HTR-8/SVneo (cell line): ENCODE results near the gene UQCRHL.

Experiments
- DNase-seq: peaks from one replicate; pipeline ENCODE4 v3.0.0; 2011; ENCODE audit warnings: low spot score, mixed read lengths; ENCODE audit not compliant: insufficient read length
- FAIRE-seq: peaks from 2 replicates; lab custom pipeline; 2011; peaks lifted over from hg19 to GRCh38; lab: Jason Lieb, UNC

UQCRHL gene

DNA sequence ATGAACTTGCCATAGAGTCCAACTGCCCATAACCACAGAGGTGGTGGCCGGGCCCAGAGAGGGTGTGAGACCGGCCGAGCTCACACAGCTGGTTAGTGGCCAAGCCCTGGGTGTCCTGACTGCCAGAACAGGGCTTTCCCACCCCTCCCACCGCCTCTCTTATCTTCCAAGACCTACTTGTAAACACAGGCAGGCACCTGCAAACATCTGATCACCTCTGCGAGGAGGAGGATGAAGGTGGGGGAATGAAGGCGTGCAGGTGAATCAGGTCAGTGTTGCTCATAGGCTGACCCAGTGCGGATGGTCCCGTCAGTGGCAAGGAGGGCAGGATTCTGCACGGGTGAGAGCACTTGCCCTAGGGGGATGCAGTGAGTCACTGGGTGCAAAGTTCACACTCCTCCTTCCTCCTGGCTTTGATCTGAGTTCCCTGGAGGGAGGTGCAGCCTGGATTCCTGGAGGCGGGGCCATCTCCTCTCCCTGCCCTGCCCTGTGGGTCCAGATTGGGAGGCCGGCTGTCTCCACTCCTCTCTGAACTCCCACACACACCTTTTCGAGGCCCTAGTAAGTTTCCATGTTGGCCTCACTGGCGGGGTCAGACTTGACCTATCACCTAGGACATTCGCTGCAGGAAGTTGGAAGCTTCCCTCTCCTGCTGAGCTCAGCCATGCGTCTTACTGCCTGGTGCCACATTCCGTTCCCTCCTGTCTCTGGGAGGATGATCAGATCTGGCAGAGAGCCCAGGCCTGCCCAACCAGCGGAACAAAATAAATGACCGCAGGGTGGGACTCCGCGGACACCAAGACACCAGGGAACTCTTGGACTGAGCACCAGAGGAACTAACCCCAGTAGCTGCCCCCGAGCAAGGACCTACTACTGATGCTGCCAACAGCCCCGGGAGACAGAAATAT, 7.3 kb downstream of the UQCRHL start:
- FAIRE-seq = peak; percentile 67

DNA sequence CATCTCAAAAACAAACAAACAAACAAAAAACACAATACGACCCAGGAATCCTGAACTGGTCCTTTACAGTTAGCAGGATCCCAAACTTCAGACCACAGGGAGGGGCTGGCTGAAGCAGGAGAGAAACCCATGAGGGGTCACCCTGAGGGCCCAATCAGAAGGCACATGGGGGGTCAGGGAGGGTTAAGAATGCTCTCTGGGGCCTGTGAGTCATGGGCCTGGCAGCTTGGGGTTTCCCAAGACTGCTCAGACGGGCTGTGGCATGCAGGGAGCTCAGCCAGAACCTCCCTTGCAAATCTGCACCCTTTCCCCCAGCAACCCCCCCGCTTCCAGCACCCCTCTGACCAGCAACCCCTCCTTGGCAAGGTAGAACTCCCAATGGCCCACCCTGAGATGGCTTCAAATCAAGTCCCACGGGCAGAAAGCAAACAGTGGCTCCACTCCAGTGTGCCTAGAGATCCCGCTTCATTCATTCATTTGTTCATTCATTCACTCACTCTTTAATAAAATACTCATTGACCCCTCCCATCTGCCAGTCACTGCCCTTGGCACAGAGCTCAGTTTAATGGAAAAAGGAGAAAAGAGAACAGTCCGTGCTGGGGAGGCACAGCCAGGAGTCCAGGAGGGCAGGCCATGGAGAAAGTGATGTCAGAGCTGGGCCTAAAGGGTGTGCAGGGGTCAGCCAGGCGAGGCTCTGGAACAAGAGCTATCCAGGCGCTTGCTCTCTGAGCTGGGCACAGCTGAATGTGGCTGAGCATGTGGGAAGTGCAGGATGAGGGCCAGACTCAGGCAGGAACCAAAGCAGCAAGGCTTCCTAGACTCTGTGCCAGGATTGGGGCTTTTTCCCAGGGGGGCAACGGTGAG, 8.2 kb downstream of the UQCRHL start:
- FAIRE-seq (no peak), DNase-seq (peak; percentile 89)

More for the DNA sequence above, 7.3 kb downstream of the UQCRHL start:
- peak; percentile 74 for DNase-seq

DNA sequence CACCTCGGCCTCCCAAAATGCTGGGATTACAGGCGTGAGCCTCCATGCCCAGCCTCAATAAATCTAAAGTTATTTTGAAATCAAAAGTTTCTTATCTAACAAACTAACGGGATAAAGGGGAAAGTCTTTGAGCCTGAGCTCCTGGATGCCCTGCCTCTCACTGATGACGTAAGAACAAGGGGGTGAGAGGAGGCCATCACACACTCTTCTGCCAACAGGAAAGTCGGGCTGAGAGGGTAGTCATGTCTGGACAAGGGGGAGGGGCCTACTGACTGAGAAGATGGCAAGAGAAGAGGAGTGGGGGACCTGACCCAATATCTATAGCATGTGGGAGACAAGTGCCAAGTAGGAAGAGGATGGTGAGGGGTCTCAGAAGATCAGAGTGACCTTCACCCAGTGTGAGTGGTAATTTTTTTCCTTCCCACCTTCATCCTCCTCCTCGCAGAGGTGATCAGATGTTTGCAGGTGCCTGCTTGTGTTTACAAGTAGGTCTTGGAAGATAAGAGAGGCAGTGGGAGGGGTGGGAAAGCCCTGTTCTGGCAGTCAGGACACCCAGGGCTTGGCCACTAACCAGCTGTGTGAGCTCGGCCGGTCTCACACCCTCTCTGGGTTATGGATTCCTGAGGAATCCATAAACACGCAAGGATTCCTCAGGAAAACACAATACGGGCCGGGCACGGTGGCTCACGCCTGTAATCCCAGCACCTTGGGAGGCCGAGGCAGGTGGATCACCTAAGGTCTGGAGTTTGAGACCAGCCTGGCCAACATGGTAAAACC, 9.6 kb downstream of the UQCRHL start:
- no peak for DNase-seq
- FAIRE-seq = no peak

DNA sequence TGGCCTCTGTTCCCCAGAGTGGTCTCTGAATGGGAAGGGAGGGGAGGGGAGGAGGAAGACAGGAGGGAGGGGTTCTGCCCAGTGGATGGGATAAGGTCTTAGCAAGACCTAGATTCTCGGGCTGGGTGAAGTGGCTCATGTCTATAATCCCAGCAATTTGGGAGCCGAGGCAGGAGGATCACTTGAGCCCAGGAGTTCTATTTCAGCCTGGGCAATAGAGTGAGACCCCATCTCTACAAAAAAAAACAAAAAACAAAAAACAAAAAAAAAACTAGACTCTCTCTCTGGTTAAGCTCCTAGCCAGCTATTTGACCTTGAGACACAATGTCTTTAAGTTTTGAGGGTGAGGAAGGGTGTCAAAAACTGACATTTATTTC, 11.4 kb downstream of the UQCRHL start:
- DNase-seq (no peak), FAIRE-seq (no peak)

DNA sequence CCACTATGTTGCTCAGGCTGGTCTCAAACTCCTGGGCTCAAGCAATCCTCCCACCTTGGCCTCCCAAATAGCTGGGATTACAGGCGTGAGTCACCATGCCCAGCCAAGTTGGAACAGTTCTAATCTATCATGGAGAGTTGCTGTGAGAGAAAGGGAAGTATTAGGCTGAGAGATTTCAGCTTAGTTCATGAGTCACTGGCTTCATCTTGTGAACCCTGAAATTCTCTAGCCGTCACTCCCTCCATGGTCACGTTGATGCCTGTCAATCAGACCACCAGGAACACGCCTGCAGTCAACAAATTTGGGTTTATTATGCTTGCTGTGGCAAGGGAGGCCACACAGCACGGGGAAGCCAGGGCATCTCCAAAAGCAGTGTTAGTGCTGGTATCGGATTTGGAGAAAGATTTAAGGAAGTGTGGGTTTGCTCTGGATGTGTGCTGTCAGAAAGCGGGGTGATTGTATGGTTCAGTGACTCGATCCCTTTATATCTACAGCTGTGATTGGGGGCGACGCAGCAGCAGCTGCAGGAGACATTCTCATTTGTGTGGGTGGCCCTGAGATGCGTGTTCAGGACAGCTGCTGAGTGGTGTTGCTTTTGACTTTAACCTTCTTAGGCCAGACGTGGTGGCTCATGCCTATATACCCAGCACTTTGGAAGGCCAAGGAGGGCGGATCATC, 18.7 kb downstream of the UQCRHL start:
- FAIRE-seq (peak; percentile 49), DNase-seq (peak; percentile 40)

DNA sequence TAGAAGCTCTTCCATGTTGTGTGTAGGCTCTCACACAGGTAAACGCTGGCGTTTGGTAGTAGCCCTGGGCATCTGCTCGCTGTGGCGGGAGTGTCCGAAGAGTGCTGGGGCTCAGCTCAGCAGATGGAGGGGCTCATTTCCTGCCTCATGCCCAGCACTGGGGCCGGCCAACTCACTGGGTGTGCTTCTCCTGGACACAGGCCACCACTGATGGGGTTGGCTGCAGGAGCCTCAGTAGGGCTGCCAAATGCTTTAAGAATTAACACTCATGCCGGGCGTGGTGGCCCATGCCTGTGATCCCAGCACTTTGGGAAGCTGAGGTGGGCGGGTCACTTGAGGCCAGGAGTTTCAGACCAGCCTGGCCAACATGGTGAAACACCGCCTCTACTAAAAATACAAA, 20.9 kb downstream of the UQCRHL start:
- no peak for DNase-seq
- FAIRE-seq = no peak

DNA sequence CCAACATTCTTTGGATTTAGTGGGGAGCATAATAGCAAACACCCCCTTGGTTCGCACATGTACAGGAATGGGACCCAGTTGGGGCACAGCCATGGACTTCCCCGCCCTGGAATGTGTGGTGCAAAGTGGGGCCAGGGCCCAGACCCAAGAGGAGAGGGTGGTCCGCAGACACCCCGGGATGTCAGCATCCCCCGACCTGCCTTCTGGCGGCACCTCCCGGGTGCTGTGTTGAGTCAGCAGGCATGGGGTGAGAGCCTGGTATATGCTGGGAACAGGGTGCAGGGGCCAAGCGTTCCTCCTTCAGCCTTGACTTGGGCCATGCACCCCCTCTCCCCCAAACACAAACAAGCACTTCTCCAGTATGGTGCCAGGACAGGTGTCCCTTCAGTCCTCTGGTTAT, 21.8 kb downstream of the UQCRHL start:
- FAIRE-seq = no peak
- no peak for DNase-seq

DNA sequence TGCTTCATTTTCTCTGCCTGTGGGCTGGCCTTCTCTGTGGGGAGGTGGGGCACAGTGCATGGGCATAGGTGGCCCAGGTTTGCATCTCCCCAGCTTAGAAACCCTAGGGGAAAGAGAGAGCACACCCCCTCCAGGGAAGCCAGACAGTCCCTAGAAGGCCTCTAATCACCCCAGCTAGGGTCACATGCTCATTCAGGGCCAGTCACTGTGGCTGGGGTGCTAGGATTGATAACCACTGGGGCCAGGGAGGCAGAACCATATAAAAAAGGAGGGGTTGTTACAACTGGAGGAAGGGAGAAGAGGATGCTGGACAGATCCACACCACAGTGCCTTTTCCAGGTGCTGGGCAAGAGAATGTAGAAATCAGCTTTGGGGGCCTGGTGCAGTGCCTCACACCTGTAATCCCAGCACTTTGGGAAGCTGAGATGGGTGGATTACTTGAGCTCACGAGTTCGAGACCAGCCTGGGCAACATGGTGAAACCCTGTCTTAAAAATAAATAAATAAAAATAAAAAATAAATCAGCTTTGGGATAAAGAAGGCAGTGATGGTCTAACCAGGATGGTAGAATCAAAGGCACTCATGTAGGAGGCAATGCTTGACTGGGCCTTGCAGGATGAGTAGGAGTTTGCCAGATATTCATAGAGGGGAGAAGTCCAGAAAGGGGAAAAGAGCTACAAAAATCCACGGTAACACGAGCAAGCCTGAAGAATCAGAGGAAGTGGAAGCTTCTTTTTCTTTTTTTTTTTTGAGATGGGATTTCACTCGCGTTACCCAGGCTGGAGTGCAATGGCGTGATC, 29.3 kb downstream of the UQCRHL start:
- DNase-seq = no peak
- no peak for FAIRE-seq

DNA sequence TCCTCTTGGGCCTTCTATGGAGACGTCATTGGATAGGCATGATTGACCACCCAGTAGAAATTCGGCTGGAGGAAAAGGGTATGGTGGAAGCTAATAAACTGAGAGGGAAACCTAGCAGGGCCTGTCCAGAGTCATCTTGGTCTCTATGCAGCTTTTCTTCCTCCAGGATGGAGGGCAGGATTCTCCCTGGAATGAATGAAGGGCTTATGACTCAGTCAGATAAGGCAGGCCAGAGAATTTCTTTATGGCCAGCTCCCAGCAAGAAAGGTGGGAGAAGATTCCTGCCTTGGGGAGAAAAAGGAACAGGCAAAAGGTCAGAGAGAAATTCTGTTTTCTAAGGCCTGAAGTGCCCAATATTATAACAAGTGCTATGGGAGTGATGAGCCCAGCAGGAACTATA, 31.7 kb downstream of the UQCRHL start:
- FAIRE-seq (no peak), DNase-seq (no peak)

DNA sequence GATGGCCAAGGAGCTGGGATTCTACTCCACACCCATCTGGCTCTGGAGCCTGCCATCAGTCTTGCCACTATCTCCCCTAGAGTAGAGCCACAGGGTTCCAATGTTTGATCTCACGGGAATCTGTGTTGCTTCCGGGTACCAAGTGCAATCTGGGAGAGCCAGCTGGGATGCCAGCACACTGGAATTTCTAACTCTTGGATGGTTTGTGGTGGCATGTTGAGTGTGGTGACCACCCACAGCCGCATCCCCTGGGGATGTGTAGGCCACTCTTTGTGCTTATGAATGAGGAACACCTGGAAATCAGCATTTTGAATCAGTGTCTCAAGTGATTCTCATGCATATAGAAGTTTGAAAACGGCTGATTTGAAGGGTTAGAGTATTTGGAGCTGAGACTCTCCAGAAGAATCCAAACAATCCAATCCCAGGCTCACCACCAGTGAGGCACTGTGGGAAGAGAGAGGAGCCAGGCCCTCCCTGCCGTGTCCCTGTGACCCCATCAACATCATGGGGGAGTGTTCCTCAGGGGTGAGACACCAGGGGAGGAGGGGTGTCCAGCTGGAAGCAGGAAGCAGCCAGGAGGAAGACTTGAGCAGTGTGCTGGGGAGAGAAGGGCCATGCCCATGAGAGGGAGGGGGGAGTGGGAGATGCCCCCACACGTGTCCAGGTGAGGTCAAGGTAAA, 35.5 kb downstream of the UQCRHL start:
- FAIRE-seq = no peak
- DNase-seq = no peak

DNA sequence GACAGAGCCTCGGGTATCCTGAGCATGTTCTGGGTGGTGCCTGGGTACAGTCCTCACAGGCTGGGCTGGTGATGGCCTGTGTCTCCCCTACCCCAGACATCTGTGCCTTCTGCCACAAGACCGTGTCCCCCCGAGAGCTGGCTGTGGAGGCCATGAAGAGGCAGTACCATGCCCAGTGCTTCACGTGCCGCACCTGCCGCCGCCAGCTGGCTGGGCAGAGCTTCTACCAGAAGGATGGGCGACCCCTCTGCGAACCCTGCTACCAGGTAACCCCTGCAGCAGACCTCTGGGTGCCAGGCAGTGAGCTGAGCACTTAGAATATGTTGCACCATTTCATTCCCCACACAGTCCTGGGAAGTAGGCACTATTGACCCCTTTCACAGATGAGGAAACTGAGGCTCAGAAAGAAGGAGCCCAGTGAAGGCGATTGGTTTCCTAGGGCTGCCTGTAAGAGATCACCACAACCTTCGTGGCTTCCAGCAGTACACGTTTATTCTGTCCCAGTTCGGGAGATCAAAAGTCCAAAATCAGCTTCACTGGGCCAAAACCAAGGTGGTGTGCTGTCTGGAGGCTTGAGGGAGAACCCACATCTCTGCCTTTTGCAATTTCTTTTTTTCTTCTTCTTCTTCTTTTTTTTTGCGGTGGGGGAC, 37.0 kb downstream of the UQCRHL start:
- FAIRE-seq (no peak), DNase-seq (no peak)

DNA sequence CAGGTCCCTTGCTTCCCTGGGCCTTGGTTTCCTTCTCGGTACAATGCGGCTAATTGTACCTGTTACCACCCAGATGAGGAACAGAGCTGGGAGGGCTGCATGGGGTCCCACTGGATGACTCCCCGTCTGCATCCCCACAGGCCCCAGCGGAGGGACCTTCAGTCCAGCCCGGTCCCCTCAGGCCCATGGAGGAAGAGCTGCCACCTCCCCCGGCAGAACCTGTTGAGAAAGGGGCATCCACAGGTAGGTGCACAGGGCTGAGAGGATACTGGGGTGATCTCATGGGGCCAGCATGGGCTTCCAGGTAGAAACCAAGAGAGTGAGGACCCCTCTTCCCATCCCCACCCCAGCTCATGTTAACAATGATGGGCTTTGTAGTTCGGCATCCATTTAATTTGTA, 39.1 kb downstream of the UQCRHL start:
- DNase-seq (no peak), FAIRE-seq (no peak)

DNA sequence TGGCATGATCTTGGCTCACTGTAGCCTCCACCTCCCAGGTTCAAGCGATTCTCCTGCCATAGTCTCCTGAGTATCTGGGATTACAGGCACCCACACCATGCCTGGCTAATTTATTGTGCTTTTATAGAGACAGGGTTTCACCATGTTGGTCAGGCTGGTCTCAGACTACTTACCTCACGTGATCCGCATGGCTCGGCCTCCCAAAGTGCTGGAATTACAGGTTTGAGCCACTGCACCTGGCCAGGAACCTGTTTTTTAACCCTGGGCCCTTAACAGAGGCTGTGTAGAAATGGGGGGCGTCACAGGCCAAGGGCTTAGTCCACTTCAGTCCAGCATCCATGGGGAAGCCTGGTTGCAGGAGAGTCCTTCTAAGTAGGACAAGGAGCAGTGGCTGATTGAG, 39.5 kb downstream of the UQCRHL start:
- FAIRE-seq = no peak
- no peak for DNase-seq

DNA sequence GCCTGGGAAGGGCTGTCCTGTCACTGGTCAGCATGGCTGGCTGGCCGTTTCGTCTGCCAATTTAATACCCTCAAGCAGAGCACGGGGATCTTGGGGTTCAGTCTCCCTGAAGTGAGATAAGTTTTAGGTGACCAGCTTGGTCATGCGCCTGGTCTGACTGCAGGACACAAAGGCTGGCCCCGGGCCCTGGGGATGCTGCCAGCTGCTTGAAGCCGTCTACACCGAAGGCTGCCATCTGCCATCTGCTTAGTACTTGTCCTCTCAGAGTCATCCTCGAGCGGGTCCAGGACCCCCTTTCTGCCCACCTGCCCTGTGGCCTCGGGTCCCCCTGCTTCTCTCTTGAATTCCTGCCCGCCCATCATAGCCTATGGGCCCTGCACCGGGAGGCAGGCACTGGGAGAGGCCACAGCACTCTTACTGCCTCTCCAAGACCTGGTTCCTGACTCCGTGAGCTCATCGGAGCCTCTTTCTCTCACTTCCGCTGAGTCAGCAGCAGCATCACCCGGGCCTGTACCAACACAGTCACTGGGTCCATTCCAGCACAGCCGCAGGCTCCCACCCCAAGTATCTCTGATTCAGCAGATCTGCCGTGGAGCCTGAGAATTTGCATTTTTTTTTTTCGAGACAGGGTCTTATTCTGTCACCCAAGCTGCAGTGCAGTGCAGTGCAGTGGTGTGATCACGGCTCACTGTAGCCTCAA, 41.8 kb downstream of the UQCRHL start:
- DNase-seq (no peak), FAIRE-seq (no peak)

DNA sequence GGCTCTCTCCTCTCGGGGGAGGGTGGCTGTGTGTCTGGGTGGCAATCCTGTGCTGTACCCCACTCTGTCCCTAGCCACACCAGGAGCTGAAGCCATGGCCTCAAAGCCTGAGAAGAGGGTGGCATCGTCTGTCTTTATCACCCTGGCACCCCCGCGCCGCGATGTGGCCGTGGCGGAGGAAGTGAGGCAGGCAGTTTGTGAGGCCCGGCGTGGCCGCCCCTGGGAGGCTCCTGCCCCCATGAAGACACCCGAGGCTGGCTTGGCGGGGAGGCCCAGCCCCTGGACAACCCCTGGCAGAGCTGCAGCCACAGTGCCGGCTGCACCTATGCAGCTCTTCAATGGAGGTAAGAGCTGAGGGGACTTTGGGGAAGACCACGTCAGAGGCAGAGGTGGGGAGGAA, 42.6 kb downstream of the UQCRHL start:
- DNase-seq (no peak), FAIRE-seq (no peak)

DNA sequence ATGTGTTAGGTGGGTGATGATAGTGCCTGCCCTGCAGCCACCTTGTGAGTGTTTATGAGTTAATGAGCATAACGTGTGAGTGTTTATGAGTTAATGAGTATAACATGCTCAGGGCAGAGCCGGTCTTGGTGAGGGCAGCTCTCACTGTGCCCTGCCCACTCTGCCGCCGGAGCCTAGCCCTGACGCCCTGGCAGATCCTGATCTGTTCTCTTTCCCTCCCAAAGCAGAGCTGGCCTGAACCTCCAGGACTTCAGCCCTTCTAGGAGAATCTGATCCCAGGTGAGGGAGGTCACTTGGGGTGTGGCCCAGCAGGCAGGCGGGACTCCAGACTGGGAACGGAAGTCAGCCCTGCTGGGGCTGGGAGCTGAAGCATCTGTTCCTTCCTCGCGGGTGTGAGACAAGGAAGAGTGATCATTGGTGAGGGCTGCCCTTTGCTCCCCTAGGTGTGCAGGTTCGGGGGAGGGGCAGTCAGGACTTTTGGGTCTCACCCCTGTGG, 43.1 kb downstream of the UQCRHL start:
- FAIRE-seq (no peak), DNase-seq (no peak)

DNA sequence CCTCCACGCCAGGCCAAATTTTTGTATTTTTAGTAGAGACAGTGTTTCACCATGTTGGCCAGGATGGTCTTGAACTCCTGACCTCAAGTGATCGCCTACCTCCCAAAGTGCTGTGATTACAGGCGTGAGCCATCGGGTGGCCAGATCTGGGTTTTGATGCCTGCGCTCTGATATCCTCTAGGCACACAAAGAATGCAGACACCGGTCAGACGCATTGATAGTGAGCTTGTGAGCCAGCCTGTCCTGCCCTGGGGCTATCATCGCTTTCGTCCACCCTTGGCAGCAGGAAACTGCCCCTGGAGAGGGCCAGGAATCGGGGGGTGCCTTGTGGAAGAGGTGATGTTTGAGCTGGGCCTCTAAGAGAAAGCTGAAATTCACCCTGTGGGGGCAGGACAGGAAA, 44.9 kb downstream of the UQCRHL start:
- peak; percentile 61 for DNase-seq
- peak; percentile 57 for FAIRE-seq
